Sigmoid colon (tissue), 4 donors: ENCODE data around the gene FKBP15.

Source experiments
- EP300 ChIP-seq, 4 donors: sonication (generic); formaldehyde crosslinking; IDR thresholded peaks; one replicate each; pipeline ENCODE4 v1.6.1; 2017; ENCODE audit warnings: antibody characterized with exemption in 4 of 4
- POLR2A ChIP-seq, 2 donors: fragments of 450-650 bp; IDR thresholded peaks; one replicate each; pipeline ENCODE4 v1.6.1; 2016; ENCODE audit warnings: antibody characterized with exemption in 2 of 2, mild to moderate bottlenecking in 2 of 2, moderate library complexity in 2 of 2
- POLR2AphosphoS5 ChIP-seq, 4 donors: sonication (generic); formaldehyde crosslinking; IDR thresholded peaks; one replicate each; pipeline ENCODE4 v1.6.1; 2017; ENCODE audit warnings: antibody characterized with exemption in 4 of 4
- TF ChIP-seq, protein P1 (sequence below), 4 experiments: fragments of 450-650 bp in 3 of 4; fragments of 200-600 bp in 1 of 4; IDR thresholded peaks; one replicate each; pipeline ENCODE4 v1.5.1; 2016 to 2019; ENCODE audit warnings: antibody characterized with exemption in 4 of 4, mild to moderate bottlenecking in 3 of 4, moderate library complexity in 2 of 4

- TF ChIP-seq, protein P1, sequence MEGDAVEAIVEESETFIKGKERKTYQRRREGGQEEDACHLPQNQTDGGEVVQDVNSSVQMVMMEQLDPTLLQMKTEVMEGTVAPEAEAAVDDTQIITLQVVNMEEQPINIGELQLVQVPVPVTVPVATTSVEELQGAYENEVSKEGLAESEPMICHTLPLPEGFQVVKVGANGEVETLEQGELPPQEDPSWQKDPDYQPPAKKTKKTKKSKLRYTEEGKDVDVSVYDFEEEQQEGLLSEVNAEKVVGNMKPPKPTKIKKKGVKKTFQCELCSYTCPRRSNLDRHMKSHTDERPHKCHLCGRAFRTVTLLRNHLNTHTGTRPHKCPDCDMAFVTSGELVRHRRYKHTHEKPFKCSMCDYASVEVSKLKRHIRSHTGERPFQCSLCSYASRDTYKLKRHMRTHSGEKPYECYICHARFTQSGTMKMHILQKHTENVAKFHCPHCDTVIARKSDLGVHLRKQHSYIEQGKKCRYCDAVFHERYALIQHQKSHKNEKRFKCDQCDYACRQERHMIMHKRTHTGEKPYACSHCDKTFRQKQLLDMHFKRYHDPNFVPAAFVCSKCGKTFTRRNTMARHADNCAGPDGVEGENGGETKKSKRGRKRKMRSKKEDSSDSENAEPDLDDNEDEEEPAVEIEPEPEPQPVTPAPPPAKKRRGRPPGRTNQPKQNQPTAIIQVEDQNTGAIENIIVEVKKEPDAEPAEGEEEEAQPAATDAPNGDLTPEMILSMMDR (IDR thresholded peaks at IDR 0.05), result no peak
- no peak for TF ChIP-seq POLR2A (IDR thresholded peaks at IDR 0.05)
- TF ChIP-seq POLR2AphosphoS5 (IDR thresholded peaks at IDR 0.05), result no peak
- no peak for TF ChIP-seq EP300 (IDR thresholded peaks at IDR 0.05)
Measured at GRCh38 chr9:113267911-113268566, 47.0 kb upstream of the FKBP15 start.
